HFFc6 (cell line): ENCODE measurements around the gene EFNB2. TPM values are rescaled to one million over a fixed set of nuclear protein-coding genes. Genes with fewer than 3 reads are reported as not detected.

Experiments used
- DNase-seq: peaks from one replicate; pipeline ENCODE4 v3.0.0-alpha.2; 2018
- H3K27ac Mint-ChIP-seq: 2 replicates; pipeline ENCODE4 v1.8.0; 2020; ENCODE audit warnings: mild to moderate bottlenecking, mixed read lengths
- H3K27me3 Mint-ChIP-seq: 2 replicates; pipeline ENCODE4 v1.8.0; 2021; ENCODE audit warnings: mild to moderate bottlenecking, moderate library complexity, mixed read lengths; ENCODE audit not compliant: insufficient read depth
- H3K36me3 Mint-ChIP-seq: 2 replicates; pipeline ENCODE4 v1.8.0; 2021; ENCODE audit warnings: low read depth, mixed read lengths
- H3K4me1 Mint-ChIP-seq: 2 replicates; pipeline ENCODE4 v1.8.0; 2020; ENCODE audit warnings: low read depth, mixed read lengths
- H3K4me3 Mint-ChIP-seq: 2 replicates; pipeline ENCODE4 v1.8.0; 2020; ENCODE audit warnings: mild to moderate bottlenecking, moderate library complexity, mixed read lengths
- H3K9me3 Mint-ChIP-seq: 2 replicates; pipeline ENCODE4 v1.8.0; 2020; ENCODE audit warnings: mild to moderate bottlenecking, mixed read lengths
- total RNA-seq, 6 experiments: library from RNA; stranded (reverse); fragmentation: NEBNext Ultra II Directional; extraction: Animal tissue kit (Norgen Biotek cat#: 25700); gene quantifications; 2 replicates in 1 of 6; 3 replicates in 5 of 6; pipeline ENCODE4 v1.2.3, GENCODE V29; 2021
- TF ChIP-seq, protein P1 (sequence below): fragments of 200-600 bp; sonication (generic); IDR thresholded peaks from 2 replicates; pipeline ENCODE4 v1.5.0; 2021; ENCODE audit warnings: antibody characterized with exemption, mild to moderate bottlenecking

EFNB2 gene
- total RNA-seq, 6 experiments from 2014 or later: 8.1 to 32.5 (median 30.6) TPM

DNA sequence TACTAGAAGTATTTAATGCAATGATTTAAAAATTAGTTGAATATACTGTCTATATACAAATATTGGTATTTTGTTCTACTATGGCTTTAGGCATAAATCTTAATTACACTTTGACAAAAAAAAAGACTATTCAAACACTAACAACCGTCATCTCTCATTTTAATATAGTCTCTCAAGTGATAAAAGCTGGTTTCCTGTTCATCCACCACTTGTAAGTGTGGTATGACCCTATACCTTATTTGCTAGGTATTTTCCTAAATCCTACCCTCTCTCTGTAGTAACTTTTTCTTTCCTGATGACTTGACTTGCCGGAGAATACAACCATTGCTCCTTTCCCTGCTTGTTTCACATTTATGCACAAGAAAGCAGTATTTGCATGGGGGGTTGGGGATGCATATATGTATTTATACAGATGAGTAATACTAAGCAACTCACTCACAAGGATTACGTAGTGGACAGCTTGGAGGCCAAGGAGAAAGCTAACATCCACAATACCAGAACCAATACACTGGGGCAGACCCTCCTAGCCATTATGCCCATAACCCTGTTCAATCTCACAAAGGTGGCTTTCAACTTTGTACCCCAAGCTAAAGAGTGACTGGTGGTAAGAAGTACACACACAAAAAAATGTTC lies 12.7 kb upstream of the EFNB2 start:
- no peak for DNase-seq
- no peaks in the 10 kb centered on the region; the same call in 1 of the 2 replicates for H3K27me3 Mint-ChIP-seq
- no peak overlapping the region for H3K4me3 Mint-ChIP-seq
- H3K27ac Mint-ChIP-seq: no peak overlapping the region; the same call in 1 of the 2 replicates
- TF ChIP-seq, protein P1, sequence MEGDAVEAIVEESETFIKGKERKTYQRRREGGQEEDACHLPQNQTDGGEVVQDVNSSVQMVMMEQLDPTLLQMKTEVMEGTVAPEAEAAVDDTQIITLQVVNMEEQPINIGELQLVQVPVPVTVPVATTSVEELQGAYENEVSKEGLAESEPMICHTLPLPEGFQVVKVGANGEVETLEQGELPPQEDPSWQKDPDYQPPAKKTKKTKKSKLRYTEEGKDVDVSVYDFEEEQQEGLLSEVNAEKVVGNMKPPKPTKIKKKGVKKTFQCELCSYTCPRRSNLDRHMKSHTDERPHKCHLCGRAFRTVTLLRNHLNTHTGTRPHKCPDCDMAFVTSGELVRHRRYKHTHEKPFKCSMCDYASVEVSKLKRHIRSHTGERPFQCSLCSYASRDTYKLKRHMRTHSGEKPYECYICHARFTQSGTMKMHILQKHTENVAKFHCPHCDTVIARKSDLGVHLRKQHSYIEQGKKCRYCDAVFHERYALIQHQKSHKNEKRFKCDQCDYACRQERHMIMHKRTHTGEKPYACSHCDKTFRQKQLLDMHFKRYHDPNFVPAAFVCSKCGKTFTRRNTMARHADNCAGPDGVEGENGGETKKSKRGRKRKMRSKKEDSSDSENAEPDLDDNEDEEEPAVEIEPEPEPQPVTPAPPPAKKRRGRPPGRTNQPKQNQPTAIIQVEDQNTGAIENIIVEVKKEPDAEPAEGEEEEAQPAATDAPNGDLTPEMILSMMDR: no peak
- H3K9me3 Mint-ChIP-seq: no peaks in the 10 kb centered on the region
- H3K36me3 Mint-ChIP-seq: peaks cover 12% of the 10 kb centered on the region
- peaks cover 35% of the 10 kb centered on the region for H3K4me1 Mint-ChIP-seq

DNA sequence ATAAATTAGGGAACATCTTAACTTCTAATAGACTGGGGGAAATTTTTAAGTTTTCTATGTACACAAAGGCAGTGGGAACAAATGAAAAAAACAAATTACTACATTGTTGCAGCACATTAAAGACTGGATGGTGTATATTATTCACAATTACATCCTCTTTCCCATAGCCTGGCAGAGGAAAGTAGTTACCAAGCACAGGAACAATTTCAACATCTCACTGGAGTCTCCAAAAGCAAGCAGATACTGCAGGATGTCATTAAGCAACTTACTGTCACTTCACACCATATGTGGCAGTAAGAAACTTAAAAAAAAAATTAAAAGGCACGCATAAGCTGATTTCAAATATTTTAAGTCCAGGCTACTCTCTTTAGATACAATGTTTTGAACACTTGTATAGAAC lies 6.4 kb upstream of the EFNB2 start:
- H3K4me3 Mint-ChIP-seq: no peak overlapping the region

DNA sequence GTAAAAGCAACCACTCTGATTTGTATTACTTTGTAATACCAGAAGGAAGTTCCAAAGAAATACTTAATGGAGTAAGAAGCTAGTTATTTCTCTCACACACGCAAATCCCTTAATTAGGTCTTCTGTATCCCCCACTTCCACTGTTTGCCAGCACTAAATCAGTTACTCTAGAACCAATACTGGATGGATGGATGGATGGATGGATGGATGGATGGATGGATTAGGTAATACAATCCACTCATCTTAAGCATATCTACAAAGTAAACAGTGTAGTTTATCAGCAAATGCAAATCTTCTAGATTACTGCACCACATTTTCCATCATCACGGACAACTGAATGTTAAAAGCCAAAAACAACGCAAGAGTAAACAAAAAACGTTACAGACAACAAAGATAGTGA lies 5.2 kb upstream of the EFNB2 start:
- no peak overlapping the region for H3K4me3 Mint-ChIP-seq
- H3K36me3 Mint-ChIP-seq: peaks cover 14% of the 10 kb centered on the region; the same call in 1 of the 2 replicates
- H3K27me3 Mint-ChIP-seq: no peaks in the 10 kb centered on the region
- no peak for DNase-seq
- H3K27ac Mint-ChIP-seq: no peak overlapping the region
- no peaks in the 10 kb centered on the region for H3K9me3 Mint-ChIP-seq
- TF ChIP-seq, protein P1: no peak
- H3K4me1 Mint-ChIP-seq: peaks cover 9% of the 10 kb centered on the region

More for the DNA sequence above, 6.4 kb upstream of the EFNB2 start:
- no peak for DNase-seq
- peaks cover 14% of the 10 kb centered on the region; the same call in 1 of the 2 replicates for H3K36me3 Mint-ChIP-seq
- H3K9me3 Mint-ChIP-seq: no peaks in the 10 kb centered on the region
- peaks cover 2% of the 10 kb centered on the region; the same call in 1 of the 2 replicates for H3K4me1 Mint-ChIP-seq
- no peak overlapping the region for H3K27ac Mint-ChIP-seq
- TF ChIP-seq, protein P1: no peak
- H3K27me3 Mint-ChIP-seq: no peaks in the 10 kb centered on the region

DNA sequence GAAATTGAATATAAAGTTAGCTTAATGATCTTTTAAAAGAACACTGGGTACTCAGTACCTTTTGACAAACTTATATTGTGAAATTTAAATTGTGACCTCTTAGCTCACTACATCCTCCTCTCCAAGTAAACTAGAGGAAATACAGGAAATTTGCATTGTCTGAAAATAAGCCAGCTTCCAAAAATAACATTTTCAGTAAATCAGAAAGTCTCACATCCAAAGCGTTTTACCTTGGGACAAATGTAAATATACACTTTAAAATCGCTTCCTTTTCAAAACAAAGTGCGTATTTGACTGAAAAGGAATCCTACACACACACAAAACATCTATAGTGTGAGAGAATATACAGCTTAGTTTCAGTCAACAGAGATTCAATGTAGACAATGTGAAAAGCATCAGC lies 2.1 kb upstream of the EFNB2 start:
- TF ChIP-seq, protein P1: no peak
- Mint-ChIP-seq H3K4me3 (no peak overlapping the region), H3K9me3 (no peaks in the 10 kb centered on the region), H3K4me1 (peaks cover 13% of the 10 kb centered on the region), H3K27ac (no peak overlapping the region), H3K36me3 (peaks cover 19% of the 10 kb centered on the region), H3K27me3 (no peaks in the 10 kb centered on the region)
- DNase-seq: no peak

- Mint-ChIP-seq H3K27ac (peak overlapping the region; percentile 75), H3K9me3 (no peaks in the 10 kb centered on the region), H3K4me3 (peak overlapping the region; percentile 93), H3K4me1 (peaks cover 24% of the 10 kb centered on the region), H3K36me3 (peaks cover 17% of the 10 kb centered on the region), H3K27me3 (no peaks in the 10 kb centered on the region; the same call in 1 of the 2 replicates)
- peak; percentile 59 for DNase-seq
- TF ChIP-seq, protein P1: peak; percentile 99
Measured at GRCh38 chr13:106536244-106537034, 977 bp upstream of the EFNB2 start.
